ENCODE results near the gene MAD1L1.

The MAD1L1 gene

DNA sequence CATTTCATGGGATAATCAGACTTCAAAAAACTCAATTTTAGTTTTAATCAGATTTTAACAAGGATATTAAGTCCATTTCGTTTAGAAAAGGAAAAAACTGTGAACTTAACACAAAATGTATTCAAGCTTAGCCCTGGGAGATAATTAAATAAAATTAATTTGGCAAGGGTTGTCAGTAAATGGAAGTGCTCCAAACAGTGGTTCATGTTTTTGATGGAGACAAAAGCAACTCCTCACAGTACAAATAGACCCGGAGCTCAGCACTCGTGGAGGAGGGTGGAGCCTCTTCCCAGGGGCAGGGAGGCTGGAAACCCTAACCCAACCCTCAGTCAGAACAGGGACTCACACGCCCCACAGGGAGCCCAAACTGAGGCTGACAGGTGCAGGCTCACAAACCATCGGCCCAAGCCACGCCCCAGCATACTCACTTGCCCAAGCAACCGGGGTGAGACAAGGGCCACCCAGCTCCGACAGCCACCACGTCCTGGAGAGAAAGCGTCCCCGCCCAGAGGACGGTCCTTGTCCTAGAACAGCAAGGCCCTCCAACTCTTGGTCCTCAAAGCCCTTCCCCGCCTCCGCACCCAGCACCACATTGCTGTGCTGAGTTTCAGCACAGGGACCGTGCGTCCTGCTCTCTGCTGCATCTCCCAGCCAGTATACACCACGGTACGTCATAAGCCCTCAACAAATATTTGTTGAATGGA is 39.8 kb downstream of the MAD1L1 start:
- Histone ChIP-seq H3K4me1 (ENCODE audit: control insufficient read depth, low read length) (no peaks in the 10 kb centered on the region), H3K9me2 (replicated peaks; ENCODE audit: control insufficient read depth, low read length) (no peaks in the 10 kb centered on the region), H3K27me3 (ENCODE audit: control insufficient read depth, low read length) (no peaks in the 10 kb centered on the region), H3K79me2 (ENCODE audit: control insufficient read depth, low read length) (peaks cover 47% of the 10 kb centered on the region), H3F3A (ENCODE audit: control insufficient read depth, insufficient read depth) (no peaks in the 10 kb centered on the region), H3K4me3 (ENCODE audit: low read length) (no peak overlapping the region), H3K27ac (ENCODE audit: low read depth, low read length) (no peak overlapping the region), H3K36me3 (ENCODE audit: control insufficient read depth, low read length) (peaks cover 72% of the 10 kb centered on the region), H4K20me1 (ENCODE audit: control insufficient read depth, insufficient read depth, low read depth, low read length) (no peaks in the 10 kb centered on the region), H3K4me2 (ENCODE audit: low read length) (no peak overlapping the region), H3K9me3 (ENCODE audit: control insufficient read depth, insufficient read depth, low read length) (peaks cover 28% of the 10 kb centered on the region)
- no peak for TF ChIP-seq EZH2phosphoT487 (IDR thresholded peaks at IDR 0.05; ENCODE audit: borderline replicate concordance, low read length)
- TF ChIP-seq, protein P1, sequence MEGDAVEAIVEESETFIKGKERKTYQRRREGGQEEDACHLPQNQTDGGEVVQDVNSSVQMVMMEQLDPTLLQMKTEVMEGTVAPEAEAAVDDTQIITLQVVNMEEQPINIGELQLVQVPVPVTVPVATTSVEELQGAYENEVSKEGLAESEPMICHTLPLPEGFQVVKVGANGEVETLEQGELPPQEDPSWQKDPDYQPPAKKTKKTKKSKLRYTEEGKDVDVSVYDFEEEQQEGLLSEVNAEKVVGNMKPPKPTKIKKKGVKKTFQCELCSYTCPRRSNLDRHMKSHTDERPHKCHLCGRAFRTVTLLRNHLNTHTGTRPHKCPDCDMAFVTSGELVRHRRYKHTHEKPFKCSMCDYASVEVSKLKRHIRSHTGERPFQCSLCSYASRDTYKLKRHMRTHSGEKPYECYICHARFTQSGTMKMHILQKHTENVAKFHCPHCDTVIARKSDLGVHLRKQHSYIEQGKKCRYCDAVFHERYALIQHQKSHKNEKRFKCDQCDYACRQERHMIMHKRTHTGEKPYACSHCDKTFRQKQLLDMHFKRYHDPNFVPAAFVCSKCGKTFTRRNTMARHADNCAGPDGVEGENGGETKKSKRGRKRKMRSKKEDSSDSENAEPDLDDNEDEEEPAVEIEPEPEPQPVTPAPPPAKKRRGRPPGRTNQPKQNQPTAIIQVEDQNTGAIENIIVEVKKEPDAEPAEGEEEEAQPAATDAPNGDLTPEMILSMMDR (IDR thresholded peaks at IDR 0.05; ENCODE audit: low read depth, low read length, poor library complexity, severe bottlenecking): no peak

DNA sequence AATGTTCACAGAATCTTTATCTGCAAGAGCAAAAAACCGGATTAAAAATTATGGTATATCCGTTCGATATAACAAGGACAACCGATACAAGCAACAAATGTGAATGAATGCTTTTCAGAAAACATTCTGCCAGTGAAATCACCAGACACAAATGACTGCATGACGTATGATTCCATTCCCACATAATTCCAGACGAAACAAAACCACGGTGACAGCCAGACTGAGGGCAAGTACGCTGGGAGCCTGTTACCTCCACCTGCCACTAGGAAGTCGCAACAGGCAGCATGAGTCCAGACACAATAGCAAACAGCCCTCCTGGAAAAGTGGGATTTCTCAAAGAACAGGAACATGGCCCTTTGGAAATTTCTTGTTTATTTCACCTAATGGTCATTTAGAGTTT is 41.7 kb downstream of the MAD1L1 start:
- Histone ChIP-seq H3K79me2 (ENCODE audit: control insufficient read depth, low read length) (peaks cover 44% of the 10 kb centered on the region), H3K27ac (ENCODE audit: low read depth, low read length) (no peak overlapping the region), H3K4me3 (ENCODE audit: low read length) (no peak overlapping the region), H3K4me1 (ENCODE audit: control insufficient read depth, low read length) (no peaks in the 10 kb centered on the region), H3K4me2 (ENCODE audit: low read length) (no peak overlapping the region), H4K20me1 (ENCODE audit: control insufficient read depth, insufficient read depth, low read depth, low read length) (no peaks in the 10 kb centered on the region), H3K36me3 (ENCODE audit: control insufficient read depth, low read length) (peaks cover 66% of the 10 kb centered on the region), H3K9me3 (ENCODE audit: control insufficient read depth, insufficient read depth, low read length) (peaks cover 10% of the 10 kb centered on the region), H3K27me3 (ENCODE audit: control insufficient read depth, low read length) (no peaks in the 10 kb centered on the region), H3F3A (ENCODE audit: control insufficient read depth, insufficient read depth) (no peaks in the 10 kb centered on the region), H3K9me2 (replicated peaks; ENCODE audit: control insufficient read depth, low read length) (no peaks in the 10 kb centered on the region)
- no peak for TF ChIP-seq EZH2phosphoT487 (IDR thresholded peaks at IDR 0.05; ENCODE audit: borderline replicate concordance, low read length)
- TF ChIP-seq, protein P1 (IDR thresholded peaks at IDR 0.05; ENCODE audit: low read depth, low read length, poor library complexity, severe bottlenecking): no peak

DNA sequence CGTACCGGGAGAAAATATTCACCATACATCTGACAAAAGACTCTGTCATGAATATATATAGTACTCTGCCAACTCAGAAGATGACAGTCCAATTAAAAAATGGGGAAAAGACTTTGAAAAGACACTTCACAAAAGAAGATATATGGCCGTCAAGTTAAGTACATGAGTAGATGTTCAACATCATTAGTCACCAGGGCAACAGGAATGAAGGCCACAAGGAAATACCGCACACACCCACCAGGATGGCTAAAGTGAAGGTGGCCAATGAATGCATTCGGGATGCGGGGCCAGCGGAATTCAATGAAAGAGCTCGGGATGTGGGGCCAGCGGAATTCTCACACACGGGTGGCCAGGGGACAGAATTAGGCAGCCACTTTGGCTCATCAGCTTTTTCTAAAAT is 42.2 kb downstream of the MAD1L1 start:
- H3K9me2 ChIP-seq (replicated peaks; ENCODE audit: control insufficient read depth, low read length): no peaks in the 10 kb centered on the region
- no peak overlapping the region for H3K27ac ChIP-seq (ENCODE audit: low read depth, low read length)
- no peaks in the 10 kb centered on the region for H3F3A ChIP-seq (ENCODE audit: control insufficient read depth, insufficient read depth)
- H3K27me3 ChIP-seq (ENCODE audit: control insufficient read depth, low read length): no peaks in the 10 kb centered on the region
- H3K36me3 ChIP-seq (ENCODE audit: control insufficient read depth, low read length): peaks cover 66% of the 10 kb centered on the region
- H3K79me2 ChIP-seq (ENCODE audit: control insufficient read depth, low read length): peaks cover 40% of the 10 kb centered on the region
- TF ChIP-seq, protein P1 (IDR thresholded peaks at IDR 0.05; ENCODE audit: low read depth, low read length, poor library complexity, severe bottlenecking): no peak
- TF ChIP-seq EZH2phosphoT487 (IDR thresholded peaks at IDR 0.05; ENCODE audit: borderline replicate concordance, low read length): no peak
- no peak overlapping the region for H3K4me3 ChIP-seq (ENCODE audit: low read length)
- no peaks in the 10 kb centered on the region for H4K20me1 ChIP-seq (ENCODE audit: control insufficient read depth, insufficient read depth, low read depth, low read length)
- no peak overlapping the region for H3K4me2 ChIP-seq (ENCODE audit: low read length)
- no peaks in the 10 kb centered on the region for H3K4me1 ChIP-seq (ENCODE audit: control insufficient read depth, low read length)
- H3K9me3 ChIP-seq (ENCODE audit: control insufficient read depth, insufficient read depth, low read length): peaks cover 6% of the 10 kb centered on the region
